Smooth muscle cell (in vitro differentiated cells): ENCODE measurements around the gene CELF2. TPM values are rescaled to one million over a fixed set of nuclear protein-coding genes. Genes with fewer than 3 reads are reported as not detected.

Experiments
- DNase-seq: peaks from one replicate; lab custom pipeline; 2025; ENCODE audit not compliant: unreplicated experiment; lab: John Stamatoyannopoulos, UW
- H2AFZ ChIP-seq: fragments of 200-600 bp; sonication (generic); 2 replicates; pipeline ENCODE4 v1.6.0; 2016; ENCODE audit warnings: antibody characterized with exemption, low read depth, mild to moderate bottlenecking
- H3F3A ChIP-seq: fragments of 200-600 bp; sonication (generic); 2 replicates; pipeline ENCODE4 v1.6.0; 2017; ENCODE audit warnings: antibody characterized with exemption, low read depth
- H3K27ac ChIP-seq: fragments of 200-600 bp; sonication (generic); 2 replicates; pipeline ENCODE4 v1.5.1; 2016; ENCODE audit warnings: low read depth, mild to moderate bottlenecking
- H3K27me3 ChIP-seq: fragments of 200-600 bp; sonication (generic); 2 replicates; pipeline ENCODE4 v1.6.1; 2016; ENCODE audit warnings: low read depth, mild to moderate bottlenecking
- H3K36me3 ChIP-seq: fragments of 200-600 bp; sonication (generic); 2 replicates; pipeline ENCODE4 v1.5.1; 2016; ENCODE audit warnings: low read depth
- H3K4me1 ChIP-seq: fragments of 200-600 bp; sonication (generic); 2 replicates; pipeline ENCODE4 v1.5.1; 2016; ENCODE audit warnings: low read depth
- H3K4me2 ChIP-seq: fragments of 200-600 bp; sonication (generic); 2 replicates; pipeline ENCODE4 v1.6.0; 2016; ENCODE audit warnings: mild to moderate bottlenecking
- H3K4me3 ChIP-seq: fragments of 200-600 bp; sonication (generic); 2 replicates; pipeline ENCODE4 v1.5.1; 2016; ENCODE audit warnings: mild to moderate bottlenecking
- H3K79me2 ChIP-seq: fragments of 200-600 bp; sonication (generic); 2 replicates; pipeline ENCODE4 v1.6.0; 2016; ENCODE audit warnings: low read depth, mild to moderate bottlenecking
- H3K9ac ChIP-seq: fragments of 200-600 bp; sonication (generic); 2 replicates; pipeline ENCODE4 v1.6.0; 2016; ENCODE audit warnings: low read depth
- H3K9me3 ChIP-seq: fragments of 200-600 bp; sonication (generic); replicated peaks from 2 replicates; pipeline ENCODE4 v1.5.1; 2016; ENCODE audit warnings: low read depth
- H4K20me1 ChIP-seq: fragments of 200-600 bp; sonication (generic); 2 replicates; pipeline ENCODE4 v1.6.0; 2016; ENCODE audit warnings: low read depth
- WGBS: methylation state at CpG from one replicate; pipeline ENCODE4 v1.1.7; 2016; ENCODE audit warnings: low lambda C conversion rate; 5-methylcytosine and 5-hydroxymethylcytosine counted together
- polyA plus RNA-seq: library from polyadenylated mRNA; unstranded; fragments of >200 nt; fragmentation: Nextera tagmentation; extraction: Ambion mirVana; gene quantifications from 2 replicates; pipeline ENCODE4 v1.2.1, GENCODE V29; 2016
- total RNA-seq: library from RNA; depleted of rRNA; stranded (reverse); fragments of >200 nt; gene quantifications from 2 replicates; pipeline ENCODE4 v1.2.3, GENCODE V29; 2014
- TF ChIP-seq, protein P1 (sequence below): fragments of 200-600 bp; sonication (generic); IDR thresholded peaks from 2 replicates; pipeline ENCODE4 v1.5.1; 2017; ENCODE audit warnings: borderline replicate concordance, mild to moderate bottlenecking, antibody characterized with exemption; ENCODE audit not compliant: insufficient read depth, poor library complexity, severe bottlenecking

The CELF2 gene
- total and polyA plus RNA-seq, 2 experiments from 2014 or later = 3.0 to 4.7 TPM

DNA sequence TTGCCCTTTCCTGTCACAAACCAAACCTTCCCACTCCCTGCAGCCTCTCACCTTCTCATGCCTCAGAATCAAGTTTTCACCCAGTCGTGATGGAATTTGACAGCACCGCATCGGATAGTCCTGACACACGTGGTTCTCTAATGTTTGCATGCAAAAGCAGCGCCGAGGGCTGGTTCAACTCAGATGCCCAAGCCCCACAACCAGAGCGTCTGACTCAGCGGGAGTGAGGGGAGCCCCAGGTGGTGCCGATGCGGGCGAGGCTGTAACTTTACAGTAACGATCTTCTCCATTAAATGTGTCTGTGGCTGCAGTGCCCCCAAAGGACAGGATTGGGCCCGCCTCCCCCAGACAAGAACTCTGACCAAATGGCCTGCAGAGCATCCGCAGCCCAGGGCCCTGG, 284.5 kb downstream of the CELF2 start:
- TF ChIP-seq, protein P1, sequence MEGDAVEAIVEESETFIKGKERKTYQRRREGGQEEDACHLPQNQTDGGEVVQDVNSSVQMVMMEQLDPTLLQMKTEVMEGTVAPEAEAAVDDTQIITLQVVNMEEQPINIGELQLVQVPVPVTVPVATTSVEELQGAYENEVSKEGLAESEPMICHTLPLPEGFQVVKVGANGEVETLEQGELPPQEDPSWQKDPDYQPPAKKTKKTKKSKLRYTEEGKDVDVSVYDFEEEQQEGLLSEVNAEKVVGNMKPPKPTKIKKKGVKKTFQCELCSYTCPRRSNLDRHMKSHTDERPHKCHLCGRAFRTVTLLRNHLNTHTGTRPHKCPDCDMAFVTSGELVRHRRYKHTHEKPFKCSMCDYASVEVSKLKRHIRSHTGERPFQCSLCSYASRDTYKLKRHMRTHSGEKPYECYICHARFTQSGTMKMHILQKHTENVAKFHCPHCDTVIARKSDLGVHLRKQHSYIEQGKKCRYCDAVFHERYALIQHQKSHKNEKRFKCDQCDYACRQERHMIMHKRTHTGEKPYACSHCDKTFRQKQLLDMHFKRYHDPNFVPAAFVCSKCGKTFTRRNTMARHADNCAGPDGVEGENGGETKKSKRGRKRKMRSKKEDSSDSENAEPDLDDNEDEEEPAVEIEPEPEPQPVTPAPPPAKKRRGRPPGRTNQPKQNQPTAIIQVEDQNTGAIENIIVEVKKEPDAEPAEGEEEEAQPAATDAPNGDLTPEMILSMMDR = no peak
- no peak overlapping the region for H3K27ac ChIP-seq
- H3K79me2 ChIP-seq = no peaks in the 10 kb centered on the region
- no peak overlapping the region for H2AFZ ChIP-seq
- 97% methylated on average over 14 of the region's 14 CpGs for WGBS
- no peaks in the 10 kb centered on the region for H3K4me1 ChIP-seq
- H3K4me3 ChIP-seq = no peak overlapping the region
- H3F3A ChIP-seq = no peaks in the 10 kb centered on the region
- no peaks in the 10 kb centered on the region for H3K36me3 ChIP-seq
- H3K4me2 ChIP-seq = no peak overlapping the region
- H3K27me3 ChIP-seq = no peaks in the 10 kb centered on the region
- no peak overlapping the region for H3K9ac ChIP-seq
- DNase-seq = no peak
- no peaks in the 10 kb centered on the region for H4K20me1 ChIP-seq
- no peaks in the 10 kb centered on the region for H3K9me3 ChIP-seq

DNA sequence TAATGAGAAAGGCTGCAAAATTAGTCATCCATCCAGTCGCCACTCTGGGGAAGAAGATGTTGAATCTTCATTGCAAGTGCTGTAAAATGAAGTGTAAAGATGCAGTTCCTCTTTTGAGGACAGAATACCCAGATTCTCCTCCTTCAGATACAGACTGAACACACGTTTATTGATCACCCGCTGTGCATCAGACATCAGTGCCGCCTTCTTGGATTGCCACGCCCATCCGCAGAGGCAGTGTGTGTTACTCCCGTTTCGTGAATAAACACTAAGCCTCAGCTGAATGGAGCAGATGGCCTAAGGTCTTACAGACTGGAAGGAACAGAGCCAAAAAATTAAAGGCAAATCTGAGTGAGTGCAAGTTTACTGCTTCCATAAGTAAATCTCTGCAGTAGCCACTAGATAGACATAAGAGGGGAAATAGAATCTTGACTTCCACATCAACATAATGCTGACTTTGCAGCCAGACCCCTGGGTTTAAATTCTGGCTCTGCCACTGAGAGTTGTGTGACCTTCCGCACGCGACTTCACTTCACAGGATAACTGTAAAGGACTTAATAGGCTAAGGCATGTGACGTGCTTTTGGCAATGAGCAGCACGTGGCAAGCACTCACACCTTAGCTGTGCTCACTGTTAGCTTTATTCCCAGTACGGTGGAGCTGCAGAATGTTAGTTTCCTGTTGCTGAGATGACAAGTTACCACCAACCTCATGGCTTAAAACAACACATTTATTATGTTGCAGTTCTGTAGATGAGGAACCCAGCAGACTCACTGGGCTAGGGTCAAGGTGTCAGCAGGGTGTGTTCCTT, 285.9 kb downstream of the CELF2 start:
- Histone ChIP-seq H2AFZ (no peak overlapping the region), H3F3A (no peaks in the 10 kb centered on the region), H3K9ac (no peak overlapping the region), H4K20me1 (no peaks in the 10 kb centered on the region), H3K27ac (no peak overlapping the region), H3K27me3 (no peaks in the 10 kb centered on the region), H3K9me3 (peaks cover 5% of the 10 kb centered on the region), H3K4me3 (no peak overlapping the region), H3K4me1 (no peaks in the 10 kb centered on the region), H3K36me3 (no peaks in the 10 kb centered on the region), H3K79me2 (no peaks in the 10 kb centered on the region), H3K4me2 (no peak overlapping the region)
- no peak for DNase-seq
- WGBS = 89% methylated on average over 14 of the region's 14 CpGs
- TF ChIP-seq, protein P1 = no peak

DNA sequence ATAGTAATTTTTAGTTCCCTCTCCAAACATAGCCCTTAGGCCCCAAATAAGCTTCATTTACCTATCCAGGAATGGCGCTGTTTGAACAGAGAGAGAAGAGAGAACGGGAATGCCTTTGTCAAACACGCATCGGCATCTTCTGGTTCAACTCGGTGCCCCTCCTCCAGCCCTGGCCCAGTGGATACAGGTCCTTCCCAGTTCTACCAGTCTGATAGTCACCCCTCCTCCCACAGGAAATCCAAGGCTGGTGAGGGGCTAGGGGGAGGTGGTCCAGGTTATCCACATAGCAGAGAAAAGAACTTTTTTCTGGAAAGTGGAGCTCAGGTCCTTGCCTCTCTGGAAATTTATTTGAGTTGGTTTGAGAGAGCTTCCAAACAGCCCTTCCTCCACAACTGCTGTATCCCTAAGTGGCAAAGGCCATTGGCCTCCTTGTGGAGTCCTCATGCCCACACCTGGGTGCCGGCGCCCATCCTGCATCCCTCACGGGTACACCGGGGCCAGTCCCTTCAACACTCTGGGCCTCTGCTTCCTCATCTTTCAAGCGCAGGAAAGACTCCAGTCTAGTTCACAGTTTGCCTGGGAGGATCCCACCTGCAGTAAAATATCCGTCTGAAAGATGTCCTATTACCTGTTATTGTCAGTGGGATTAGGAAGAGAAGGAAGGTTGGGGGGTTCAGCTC, 287.4 kb downstream of the CELF2 start:
- peaks cover 8% of the 10 kb centered on the region for H3K9me3 ChIP-seq
- no peak overlapping the region for H3K27ac ChIP-seq
- TF ChIP-seq, protein P1 = no peak
- no peaks in the 10 kb centered on the region for H3K36me3 ChIP-seq
- H4K20me1 ChIP-seq = no peaks in the 10 kb centered on the region
- no peak for DNase-seq
- 97% methylated on average over 11 of the region's 11 CpGs for WGBS
- H3F3A ChIP-seq = no peaks in the 10 kb centered on the region
- H3K27me3 ChIP-seq = no peaks in the 10 kb centered on the region
- H3K4me3 ChIP-seq = no peak overlapping the region
- no peak overlapping the region for H2AFZ ChIP-seq
- no peak overlapping the region for H3K4me2 ChIP-seq
- H3K4me1 ChIP-seq = no peaks in the 10 kb centered on the region
- H3K9ac ChIP-seq = no peak overlapping the region
- H3K79me2 ChIP-seq = no peaks in the 10 kb centered on the region
